Bronchial epithelial cell (primary cell): ENCODE measurements around the gene MAPKAPK2. TPM values are rescaled to one million over a fixed set of nuclear protein-coding genes. Genes with fewer than 3 reads are reported as not detected.

Experiments used
- DNase-seq: peaks from one replicate; pipeline ENCODE4 v3.0.0-alpha.2; 2010; ENCODE audit warnings: low read depth
- FAIRE-seq: peaks from 2 replicates; lab custom pipeline; 2011; peaks lifted over from hg19 to GRCh38; lab: Jason Lieb, UNC
- H3K27me3 ChIP-seq: 2 replicates; pipeline ENCODE4 v1.5.1; 2011; ENCODE audit warnings: low read length; ENCODE audit not compliant: control insufficient read depth, insufficient read depth
- H3K36me3 ChIP-seq: 2 replicates; pipeline ENCODE4 v1.5.1; 2011; ENCODE audit warnings: low read length; ENCODE audit not compliant: control insufficient read depth, insufficient read depth
- H3K4me3 ChIP-seq: 2 replicates; pipeline ENCODE4 v1.5.1; 2011; ENCODE audit warnings: mild to moderate bottlenecking, low read depth, low read length, control low read depth
- total RNA-seq: library from RNA; depleted of rRNA; stranded (reverse); fragments of >200 nt; gene quantifications from 2 replicates; pipeline ENCODE4 v1.2.1, GENCODE V29; 2014
- TF ChIP-seq, protein P1 (sequence below): IDR thresholded peaks from 2 replicates; pipeline ENCODE4 v1.5.1; 2011; ENCODE audit warnings: mild to moderate bottlenecking, moderate library complexity, low read length, control low read depth, inconsistent platforms; ENCODE audit not compliant: insufficient read depth, severe bottlenecking

Gene MAPKAPK2
- total RNA-seq, 1 donor from 2014 or later: 23.2 TPM

DNA sequence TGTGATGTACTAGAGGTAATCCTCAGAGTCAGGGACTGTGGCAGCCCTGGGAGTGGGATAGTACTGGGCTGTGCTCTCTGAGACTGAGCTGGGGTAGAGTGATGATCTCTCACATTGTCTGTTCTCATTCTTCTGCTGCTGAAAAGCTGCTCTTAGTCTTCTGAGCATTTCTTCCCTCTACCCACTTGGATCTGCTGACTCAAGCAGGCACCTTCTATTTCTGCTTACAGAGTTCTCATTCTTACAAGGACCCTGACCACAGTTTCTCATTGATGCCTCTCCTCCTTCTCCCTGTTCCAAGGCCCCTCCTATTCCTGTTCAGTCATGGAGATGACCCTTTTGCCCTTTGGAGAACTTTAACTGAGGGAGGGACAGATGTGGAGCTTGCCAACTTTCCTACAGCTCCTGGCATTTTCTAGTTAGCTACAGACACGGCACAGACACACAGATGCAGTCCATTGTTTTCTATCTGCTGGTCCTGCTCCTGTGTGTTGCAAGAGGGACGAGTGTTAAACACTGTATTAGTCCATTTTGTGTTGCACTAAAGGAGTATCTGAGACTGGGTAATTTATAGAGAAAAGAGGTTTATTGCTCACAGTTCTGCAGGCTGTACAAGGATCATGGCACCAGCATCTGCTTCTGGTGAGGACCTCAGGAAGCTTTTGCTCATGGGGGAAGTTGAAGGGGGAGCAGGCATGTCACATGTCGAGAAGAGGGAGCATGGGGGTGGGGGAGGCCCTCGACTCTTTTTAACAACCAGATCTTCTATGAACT lies 12.3 kb downstream of the MAPKAPK2 start:
- DNase-seq: no peak
- Histone ChIP-seq H3K36me3 (peaks cover 9% of the 10 kb centered on the region), H3K27me3 (no peaks in the 10 kb centered on the region), H3K4me3 (no peak overlapping the region)
- FAIRE-seq: no peak
- TF ChIP-seq, protein P1, sequence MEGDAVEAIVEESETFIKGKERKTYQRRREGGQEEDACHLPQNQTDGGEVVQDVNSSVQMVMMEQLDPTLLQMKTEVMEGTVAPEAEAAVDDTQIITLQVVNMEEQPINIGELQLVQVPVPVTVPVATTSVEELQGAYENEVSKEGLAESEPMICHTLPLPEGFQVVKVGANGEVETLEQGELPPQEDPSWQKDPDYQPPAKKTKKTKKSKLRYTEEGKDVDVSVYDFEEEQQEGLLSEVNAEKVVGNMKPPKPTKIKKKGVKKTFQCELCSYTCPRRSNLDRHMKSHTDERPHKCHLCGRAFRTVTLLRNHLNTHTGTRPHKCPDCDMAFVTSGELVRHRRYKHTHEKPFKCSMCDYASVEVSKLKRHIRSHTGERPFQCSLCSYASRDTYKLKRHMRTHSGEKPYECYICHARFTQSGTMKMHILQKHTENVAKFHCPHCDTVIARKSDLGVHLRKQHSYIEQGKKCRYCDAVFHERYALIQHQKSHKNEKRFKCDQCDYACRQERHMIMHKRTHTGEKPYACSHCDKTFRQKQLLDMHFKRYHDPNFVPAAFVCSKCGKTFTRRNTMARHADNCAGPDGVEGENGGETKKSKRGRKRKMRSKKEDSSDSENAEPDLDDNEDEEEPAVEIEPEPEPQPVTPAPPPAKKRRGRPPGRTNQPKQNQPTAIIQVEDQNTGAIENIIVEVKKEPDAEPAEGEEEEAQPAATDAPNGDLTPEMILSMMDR: no peak

DNA sequence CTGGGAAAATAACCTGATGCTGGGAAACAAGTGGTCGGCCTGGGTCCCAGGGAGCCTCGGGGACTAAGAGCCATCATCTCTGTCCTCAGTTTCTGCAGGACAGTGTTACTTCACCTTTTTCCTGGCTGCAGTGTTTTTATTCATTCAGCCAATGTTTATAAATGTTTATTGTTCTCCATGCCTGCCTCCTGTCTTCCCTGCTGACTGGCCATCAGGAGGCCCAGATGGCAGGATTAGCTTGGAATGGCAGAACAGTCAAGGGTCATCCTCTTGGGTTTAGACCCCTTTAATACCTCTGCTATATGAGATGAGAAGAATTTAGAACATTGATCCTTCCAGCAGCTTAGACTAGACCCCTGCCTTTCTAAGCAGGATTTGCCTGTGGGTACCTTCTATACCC lies 13.3 kb downstream of the MAPKAPK2 start:
- Histone ChIP-seq H3K4me3 (no peak overlapping the region), H3K27me3 (no peaks in the 10 kb centered on the region), H3K36me3 (peaks cover 8% of the 10 kb centered on the region)
- FAIRE-seq (no peak), DNase-seq (no peak)
- TF ChIP-seq, protein P1: no peak

DNA sequence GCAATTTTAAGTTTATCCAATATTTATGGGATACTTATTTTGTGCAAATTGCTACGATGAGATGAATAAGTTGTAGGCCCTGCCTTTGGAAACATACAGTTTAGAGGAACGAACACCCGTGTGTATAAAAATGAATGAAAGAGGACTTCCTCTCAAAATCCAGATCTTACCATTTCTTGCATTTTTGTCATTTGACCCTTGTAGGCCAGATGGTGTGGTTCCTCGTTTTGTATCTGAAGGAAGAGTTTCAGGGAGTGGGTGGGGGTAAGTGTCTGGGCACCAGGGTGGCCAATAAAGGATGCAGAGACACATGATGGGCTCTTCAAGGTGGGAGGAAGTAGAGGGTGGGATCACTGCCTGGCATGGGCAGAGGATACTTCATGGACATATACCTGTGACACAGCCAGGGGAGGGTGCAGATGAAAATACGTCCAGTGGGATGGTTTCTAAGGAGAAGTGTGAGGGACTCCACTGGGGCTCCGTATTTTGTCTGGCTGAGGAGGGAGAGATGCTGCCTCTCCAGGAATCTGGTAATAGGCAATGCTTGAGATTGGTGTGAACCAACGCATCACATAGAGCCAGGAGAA lies 14.4 kb downstream of the MAPKAPK2 start:
- peaks cover 6% of the 10 kb centered on the region for H3K36me3 ChIP-seq
- no peak overlapping the region for H3K4me3 ChIP-seq
- DNase-seq (no peak), FAIRE-seq (no peak)
- TF ChIP-seq, protein P1: no peak
- no peaks in the 10 kb centered on the region for H3K27me3 ChIP-seq

DNA sequence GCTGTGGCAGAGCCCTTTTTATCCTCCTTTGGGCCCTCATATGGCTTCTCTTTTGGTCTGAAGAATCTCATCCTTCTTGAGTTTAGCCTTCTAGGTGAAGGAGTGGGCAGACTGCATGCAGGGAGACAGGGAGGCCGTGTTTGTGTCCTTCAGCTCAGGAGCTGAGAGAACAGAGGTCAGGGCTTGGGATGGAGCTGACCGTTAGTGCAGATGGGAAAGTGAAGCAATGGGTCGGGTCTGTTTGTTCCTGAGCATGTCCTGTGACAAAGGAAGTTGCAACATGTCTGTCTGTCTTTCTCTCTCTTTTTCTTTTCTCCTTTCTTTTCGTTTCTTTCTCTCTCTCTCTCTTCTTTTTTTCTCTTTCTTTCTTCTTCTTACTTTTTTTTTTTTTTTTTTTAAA lies 14.9 kb downstream of the MAPKAPK2 start:
- H3K36me3 ChIP-seq: peaks cover 5% of the 10 kb centered on the region
- H3K27me3 ChIP-seq: no peaks in the 10 kb centered on the region
- TF ChIP-seq, protein P1: no peak
- no peak overlapping the region for H3K4me3 ChIP-seq
- DNase-seq (no peak), FAIRE-seq (no peak)

DNA sequence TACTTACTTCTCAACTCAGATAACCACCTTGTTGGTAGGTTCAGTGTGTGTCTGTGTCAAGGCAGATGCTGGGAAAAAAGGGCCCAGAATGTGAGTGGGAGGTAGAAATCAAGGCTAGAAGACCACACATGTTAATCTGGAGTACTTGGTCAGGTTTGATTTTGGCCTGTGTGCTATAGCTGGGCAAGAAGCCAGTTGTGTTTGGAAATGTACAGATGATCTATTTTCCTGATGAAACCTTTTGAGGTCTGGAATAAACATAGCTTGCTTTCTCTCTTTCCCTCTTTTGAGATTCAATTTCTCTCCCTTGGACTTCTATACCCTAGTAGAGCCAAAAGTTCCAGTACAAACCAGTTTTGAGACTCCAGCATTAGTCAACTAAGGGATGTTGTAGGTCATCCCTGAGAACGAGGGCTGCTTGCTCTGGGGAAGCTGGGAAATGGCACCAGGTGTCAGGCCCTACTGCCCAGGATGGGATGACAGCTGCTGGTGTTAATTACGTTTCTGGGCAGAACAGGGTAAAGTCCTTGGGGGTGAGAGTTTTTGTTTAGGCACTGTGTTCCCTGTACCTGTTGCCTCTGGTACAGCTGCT lies 15.8 kb downstream of the MAPKAPK2 start:
- no peak overlapping the region for H3K4me3 ChIP-seq
- no peak for FAIRE-seq
- TF ChIP-seq, protein P1: no peak
- H3K36me3 ChIP-seq: peaks cover 3% of the 10 kb centered on the region
- no peak for DNase-seq
- no peaks in the 10 kb centered on the region for H3K27me3 ChIP-seq
